SK-N-SH treated with all-trans-retinoic acid at 6 μM for 48 hours (cell line): Measurements from ENCODE around the gene SASH1.

Experiments used
- ATAC-seq: fragments of 200-7000 bp; cut with Tn5 transposase; 3 replicates; pipeline ENCODE4 v1.9.1; 2020; ENCODE audit warnings: mild to moderate bottlenecking, moderate library complexity
- ARNTL ChIP-seq: fragments of 450-650 bp; formaldehyde crosslinking; IDR thresholded peaks from 2 replicates; pipeline ENCODE4 v1.5.0; 2020; ENCODE audit warnings: low read depth, mild to moderate bottlenecking, moderate library complexity, borderline replicate concordance
- BACH2 ChIP-seq: fragments of 250-450 bp; sonication (Bioruptor Pico); IDR thresholded peaks from 2 replicates; pipeline ENCODE4 v1.9.0; 2021; ENCODE audit warnings: mild to moderate bottlenecking, borderline replicate concordance
- CSDC2 ChIP-seq: fragments of 250-450 bp; sonication (Bioruptor Pico); IDR thresholded peaks from 2 replicates; pipeline ENCODE4 v1.5.0; 2020; ENCODE audit warnings: mild to moderate bottlenecking, moderate library complexity
- CSRNP3 ChIP-seq: fragments of 250-450 bp; sonication (Bioruptor Pico); IDR thresholded peaks from 2 replicates; pipeline ENCODE4 v1.5.1; 2021; ENCODE audit warnings: mild to moderate bottlenecking, moderate library complexity
- ESRRG ChIP-seq: fragments of 250-450 bp; sonication (Bioruptor Pico); IDR thresholded peaks from 2 replicates; pipeline ENCODE4 v1.6.1; 2021; ENCODE audit warnings: mild to moderate bottlenecking
- GLIS3 ChIP-seq: fragments of 250-450 bp; sonication (Bioruptor Pico); IDR thresholded peaks from 2 replicates; pipeline ENCODE4 v1.5.0; 2020; ENCODE audit warnings: mild to moderate bottlenecking, moderate library complexity
- ISL1 ChIP-seq: fragments of 250-450 bp; sonication (Bioruptor Pico); IDR thresholded peaks from 2 replicates; pipeline ENCODE4 v2.1.2; 2022; ENCODE audit warnings: mild to moderate bottlenecking, moderate library complexity
- OSR1 ChIP-seq: fragments of 250-450 bp; sonication (Bioruptor Pico); IDR thresholded peaks from 2 replicates; pipeline ENCODE4 v1.8.0; 2022; ENCODE audit warnings: moderate library complexity, mild to moderate bottlenecking, inconsistent platforms
- PATZ1 ChIP-seq: fragments of 250-450 bp; sonication (Bioruptor Pico); IDR thresholded peaks from 2 replicates; pipeline ENCODE4 v1.8.0; 2020; ENCODE audit warnings: mild to moderate bottlenecking, moderate library complexity, borderline replicate concordance
- POU6F1 ChIP-seq: fragments of 250-450 bp; sonication (Bioruptor Pico); IDR thresholded peaks from 2 replicates; pipeline ENCODE4 v1.8.0; 2021; ENCODE audit warnings: low read depth, mild to moderate bottlenecking, moderate library complexity, borderline replicate concordance
- PPARA ChIP-seq: fragments of 250-450 bp; sonication (Bioruptor Pico); IDR thresholded peaks from 2 replicates; pipeline ENCODE4 v1.5.0; 2020; ENCODE audit warnings: mild to moderate bottlenecking, borderline replicate concordance
- RARB ChIP-seq: fragments of 250-450 bp; sonication (Bioruptor Pico); IDR thresholded peaks from 2 replicates; pipeline ENCODE4 v1.8.0; 2021; ENCODE audit warnings: mild to moderate bottlenecking, moderate library complexity
- SNAI2 ChIP-seq: fragments of 250-450 bp; sonication (Bioruptor Pico); IDR thresholded peaks from 2 replicates; pipeline ENCODE4 v1.5.0; 2020; ENCODE audit warnings: mild to moderate bottlenecking, moderate library complexity
- TCF4 ChIP-seq: fragments of 250-450 bp; sonication (Bioruptor Pico); IDR thresholded peaks from 2 replicates; pipeline ENCODE4 v1.8.0; 2021; ENCODE audit warnings: mild to moderate bottlenecking, moderate library complexity, borderline replicate concordance
- TOX ChIP-seq: fragments of 250-450 bp; sonication (Bioruptor Pico); IDR thresholded peaks from 2 replicates; pipeline ENCODE4 v1.8.0; 2021; ENCODE audit warnings: mild to moderate bottlenecking, moderate library complexity, borderline replicate concordance
- ZC3H10 ChIP-seq: fragments of 250-450 bp; sonication (Bioruptor Pico); IDR thresholded peaks from 2 replicates; pipeline ENCODE4 v1.5.1; 2021; ENCODE audit warnings: mild to moderate bottlenecking, moderate library complexity
- ZFP3 ChIP-seq: fragments of 250-450 bp; sonication (Bioruptor Pico); IDR thresholded peaks from 2 replicates; pipeline ENCODE4 v1.5.0; 2020; ENCODE audit warnings: mild to moderate bottlenecking, moderate library complexity
- ZFP30 ChIP-seq: fragments of 450-650 bp; formaldehyde crosslinking; IDR thresholded peaks from 2 replicates; pipeline ENCODE4 v1.5.0; 2022; ENCODE audit warnings: mild to moderate bottlenecking, moderate library complexity
- ZNF565 ChIP-seq: fragments of 450-650 bp; formaldehyde crosslinking; conservative IDR thresholded peaks from 2 replicates; pipeline ENCODE4 v1.5.0; 2020; ENCODE audit warnings: low read depth, mild to moderate bottlenecking, moderate library complexity
- ZNF70 ChIP-seq: fragments of 450-650 bp; formaldehyde crosslinking; IDR thresholded peaks from 2 replicates; pipeline ENCODE4 v1.5.0; 2020; ENCODE audit warnings: mild to moderate bottlenecking, moderate library complexity
- ZNF8 ChIP-seq: fragments of 450-650 bp; formaldehyde crosslinking; IDR thresholded peaks from 2 replicates; pipeline ENCODE4 v1.5.0; 2020; ENCODE audit warnings: mild to moderate bottlenecking, moderate library complexity
- TF ChIP-seq, protein P1 (sequence below): fragments of 250-450 bp; sonication (Bioruptor Pico); IDR thresholded peaks from 2 replicates; pipeline ENCODE4 v1.5.0; 2020; ENCODE audit warnings: mild to moderate bottlenecking, moderate library complexity
- TF ChIP-seq, protein P2 (sequence below): fragments of 250-450 bp; sonication (Bioruptor Pico); IDR thresholded peaks from 2 replicates; pipeline ENCODE4 v1.5.1; 2020; ENCODE audit warnings: low read depth, mild to moderate bottlenecking, moderate library complexity

The SASH1 gene

GRCh38 chr6:148311966-148312669 lies 30.5 kb upstream of the SASH1 start:
- TF ChIP-seq, protein P1, sequence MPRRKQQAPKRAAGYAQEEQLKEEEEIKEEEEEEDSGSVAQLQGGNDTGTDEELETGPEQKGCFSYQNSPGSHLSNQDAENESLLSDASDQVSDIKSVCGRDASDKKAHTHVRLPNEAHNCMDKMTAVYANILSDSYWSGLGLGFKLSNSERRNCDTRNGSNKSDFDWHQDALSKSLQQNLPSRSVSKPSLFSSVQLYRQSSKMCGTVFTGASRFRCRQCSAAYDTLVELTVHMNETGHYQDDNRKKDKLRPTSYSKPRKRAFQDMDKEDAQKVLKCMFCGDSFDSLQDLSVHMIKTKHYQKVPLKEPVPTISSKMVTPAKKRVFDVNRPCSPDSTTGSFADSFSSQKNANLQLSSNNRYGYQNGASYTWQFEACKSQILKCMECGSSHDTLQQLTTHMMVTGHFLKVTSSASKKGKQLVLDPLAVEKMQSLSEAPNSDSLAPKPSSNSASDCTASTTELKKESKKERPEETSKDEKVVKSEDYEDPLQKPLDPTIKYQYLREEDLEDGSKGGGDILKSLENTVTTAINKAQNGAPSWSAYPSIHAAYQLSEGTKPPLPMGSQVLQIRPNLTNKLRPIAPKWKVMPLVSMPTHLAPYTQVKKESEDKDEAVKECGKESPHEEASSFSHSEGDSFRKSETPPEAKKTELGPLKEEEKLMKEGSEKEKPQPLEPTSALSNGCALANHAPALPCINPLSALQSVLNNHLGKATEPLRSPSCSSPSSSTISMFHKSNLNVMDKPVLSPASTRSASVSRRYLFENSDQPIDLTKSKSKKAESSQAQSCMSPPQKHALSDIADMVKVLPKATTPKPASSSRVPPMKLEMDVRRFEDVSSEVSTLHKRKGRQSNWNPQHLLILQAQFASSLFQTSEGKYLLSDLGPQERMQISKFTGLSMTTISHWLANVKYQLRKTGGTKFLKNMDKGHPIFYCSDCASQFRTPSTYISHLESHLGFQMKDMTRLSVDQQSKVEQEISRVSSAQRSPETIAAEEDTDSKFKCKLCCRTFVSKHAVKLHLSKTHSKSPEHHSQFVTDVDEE: no peak
- TF ChIP-seq OSR1 (CRISPR knock-in tag) (no peak), POU6F1 (CRISPR knock-in tag) (no peak)
- ATAC-seq: peak; percentile 57

DNA sequence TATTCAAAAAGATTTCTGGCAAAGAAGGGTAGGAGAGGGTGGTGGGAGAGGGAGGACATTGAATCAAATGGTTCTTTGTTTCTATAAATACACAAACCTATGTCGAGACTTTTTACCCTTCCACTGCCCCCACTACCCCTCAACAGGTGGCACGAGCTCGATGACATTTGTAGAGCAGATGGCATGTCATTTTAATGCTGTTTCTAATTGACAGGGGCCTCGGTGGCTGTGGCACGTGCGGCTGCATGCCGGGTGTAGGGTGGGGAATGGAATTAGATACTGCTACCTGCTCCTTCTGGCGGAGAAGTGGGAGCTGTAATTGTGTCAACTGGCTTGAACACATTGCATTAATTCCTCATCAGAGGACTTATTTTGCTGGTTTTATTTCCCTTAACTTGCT lies 29.1 kb upstream of the SASH1 start:
- ATAC-seq: no peak
- TF ChIP-seq ESRRG (CRISPR knock-in tag) (no peak), POU6F1 (CRISPR knock-in tag) (no peak)

GRCh38 chr6:148316308-148316707 lies 26.3 kb upstream of the SASH1 start:
- TF ChIP-seq ZC3H10 (CRISPR knock-in tag): no peak
- TF ChIP-seq TCF4 (CRISPR knock-in tag): no peak
- TF ChIP-seq ZNF8 (CRISPR knock-in tag): no peak
- no peak for TF ChIP-seq CSDC2
- no peak for TF ChIP-seq ZNF565 (CRISPR knock-in tag)
- TF ChIP-seq ISL1 (CRISPR knock-in tag): no peak
- TF ChIP-seq SNAI2: no peak
- TF ChIP-seq GLIS3 (CRISPR knock-in tag): no peak
- no peak for TF ChIP-seq ZFP3
- no peak for TF ChIP-seq ESRRG (CRISPR knock-in tag)
- no peak for TF ChIP-seq ZFP30 (CRISPR knock-in tag)
- no peak for TF ChIP-seq ARNTL (CRISPR knock-in tag)
- peak; percentile 44 for ATAC-seq

DNA sequence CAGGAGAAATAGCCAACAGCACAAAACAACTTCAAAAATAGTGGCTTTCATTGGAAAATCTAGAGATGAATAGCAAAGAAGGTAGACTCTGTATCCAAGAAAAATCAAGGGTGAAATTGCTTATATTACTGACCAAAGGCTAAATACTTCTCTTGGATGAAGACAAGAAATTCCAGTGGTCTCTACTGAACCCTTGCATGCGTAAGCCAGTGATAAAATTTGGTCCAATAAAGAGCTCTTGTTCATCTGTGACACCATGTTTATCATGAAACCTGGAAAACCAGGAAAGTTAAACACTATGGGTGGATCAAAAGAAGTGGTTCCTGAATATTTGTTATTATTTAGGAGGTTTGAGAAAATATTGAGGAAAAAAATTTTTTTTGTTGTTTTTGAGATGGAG lies 25.6 kb upstream of the SASH1 start:
- no peak for TF ChIP-seq CSRNP3 (CRISPR knock-in tag)
- TF ChIP-seq RARB (CRISPR knock-in tag): no peak
- TF ChIP-seq BACH2 (CRISPR knock-in tag): no peak
- no peak for TF ChIP-seq POU6F1 (CRISPR knock-in tag)
- no peak for TF ChIP-seq ZNF8 (CRISPR knock-in tag)
- TF ChIP-seq, protein P2, sequence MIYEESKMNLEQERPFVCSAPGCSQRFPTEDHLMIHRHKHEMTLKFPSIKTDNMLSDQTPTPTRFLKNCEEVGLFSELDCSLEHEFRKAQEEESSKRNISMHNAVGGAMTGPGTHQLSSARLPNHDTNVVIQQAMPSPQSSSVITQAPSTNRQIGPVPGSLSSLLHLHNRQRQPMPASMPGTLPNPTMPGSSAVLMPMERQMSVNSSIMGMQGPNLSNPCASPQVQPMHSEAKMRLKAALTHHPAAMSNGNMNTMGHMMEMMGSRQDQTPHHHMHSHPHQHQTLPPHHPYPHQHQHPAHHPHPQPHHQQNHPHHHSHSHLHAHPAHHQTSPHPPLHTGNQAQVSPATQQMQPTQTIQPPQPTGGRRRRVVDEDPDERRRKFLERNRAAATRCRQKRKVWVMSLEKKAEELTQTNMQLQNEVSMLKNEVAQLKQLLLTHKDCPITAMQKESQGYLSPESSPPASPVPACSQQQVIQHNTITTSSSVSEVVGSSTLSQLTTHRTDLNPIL (CRISPR knock-in tag): no peak
- no peak for TF ChIP-seq ZNF565 (CRISPR knock-in tag)
- TF ChIP-seq PPARA (CRISPR knock-in tag): no peak
- TF ChIP-seq ZFP30 (CRISPR knock-in tag): no peak
- no peak for TF ChIP-seq TOX
- TF ChIP-seq ZC3H10 (CRISPR knock-in tag): no peak
- TF ChIP-seq ZNF70 (CRISPR knock-in tag): no peak
- no peak for TF ChIP-seq SNAI2
- TF ChIP-seq PATZ1 (CRISPR knock-in tag): no peak
- no peak for TF ChIP-seq CSDC2
- no peak for ATAC-seq
